ENCODE results near the gene SOAT1.
"Not testable (repeated sequence)": the region's sequence is repeated elsewhere in the genome, so short reads cannot be mapped to it uniquely, and the experiment has no call there.

SOAT1 gene

DNA sequence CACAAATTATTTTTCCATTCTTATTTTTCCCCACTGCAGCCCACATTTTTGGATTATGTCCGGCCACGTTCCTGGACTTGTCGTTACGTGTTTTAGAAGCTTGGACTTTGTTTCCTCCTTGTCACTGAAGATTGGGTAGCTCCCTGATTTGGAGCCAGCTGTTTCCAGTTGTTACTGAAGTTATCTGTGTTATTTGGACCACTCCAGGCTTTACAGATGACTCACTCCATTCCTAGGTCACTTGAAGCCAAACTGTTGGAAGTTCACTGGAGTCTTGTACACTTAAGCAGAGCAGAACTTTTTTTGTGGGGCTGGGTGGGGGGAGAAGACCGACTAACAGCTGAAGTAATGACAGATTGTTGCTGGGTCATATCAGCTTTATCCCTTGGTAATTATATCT, 59.9 kb downstream of the SOAT1 start:
- DNase-seq (ENCODE audit: low read depth), result no peak

DNA sequence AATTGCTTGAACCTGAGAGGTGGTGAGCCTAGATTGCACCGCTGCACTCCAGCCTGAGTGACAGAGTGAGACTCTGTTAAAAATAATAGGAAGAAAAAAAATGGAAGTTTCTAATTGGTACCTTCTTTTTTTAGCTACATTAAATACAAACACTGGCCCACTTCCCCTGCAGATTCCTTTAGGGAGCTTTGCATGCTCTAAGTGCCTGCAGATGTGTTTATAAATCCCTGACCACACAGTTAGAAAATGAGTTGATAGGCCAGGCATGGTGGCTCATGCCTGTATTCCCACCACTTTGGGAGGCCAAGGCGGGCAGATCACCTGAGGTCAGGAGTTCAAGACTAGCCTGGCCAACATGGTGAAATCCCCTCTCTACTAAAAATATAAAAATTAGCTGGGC, 68.0 kb downstream of the SOAT1 start:
- DNase-seq (ENCODE audit: low read depth), result not testable (repeated sequence)

DNA sequence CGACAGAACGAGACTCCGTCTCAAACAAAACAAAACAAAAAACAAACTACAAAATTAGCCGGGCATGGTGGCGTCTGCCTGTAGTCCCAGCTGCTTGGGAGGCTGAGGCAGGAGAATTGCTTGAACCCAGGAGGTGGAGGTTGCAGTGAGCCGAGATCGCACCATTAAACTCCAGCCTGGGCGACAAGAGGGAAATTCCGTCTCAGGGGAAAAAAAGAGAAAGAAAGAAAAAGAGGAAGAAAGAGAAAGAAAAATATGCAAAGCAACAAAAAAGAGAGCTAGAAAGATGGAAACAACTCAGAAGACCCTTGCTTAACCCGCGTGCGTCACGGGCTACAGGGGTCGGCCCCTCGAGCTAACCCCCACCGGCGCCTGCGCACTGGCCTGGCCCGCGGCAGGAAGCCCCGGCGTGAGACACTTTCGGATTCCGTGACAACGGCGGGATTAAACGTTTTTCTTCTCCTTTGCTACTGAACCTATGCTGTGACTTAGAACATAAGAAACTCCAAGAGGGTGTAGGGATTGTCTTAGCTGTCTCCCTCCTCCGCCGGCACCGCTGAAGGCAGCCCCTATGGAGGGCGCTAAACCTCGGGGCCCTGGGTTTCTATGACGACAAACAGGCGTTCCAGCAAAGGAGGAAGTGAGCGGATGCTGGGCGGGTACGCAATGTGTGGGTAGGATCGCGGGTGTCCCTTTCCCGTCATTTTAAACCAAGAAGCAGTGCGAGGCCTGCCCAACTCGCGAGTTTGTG, 71.9 kb downstream of the SOAT1 start, which contains the start of gene AXDND1:
Gene AXDND1 (plus strand): TSS at position 630 of the 751 bp plus-strand sequence. CDS start 539 bp downstream, outside the sequence.
- peak; percentile 81 for DNase-seq (ENCODE audit: low read depth)

DNA sequence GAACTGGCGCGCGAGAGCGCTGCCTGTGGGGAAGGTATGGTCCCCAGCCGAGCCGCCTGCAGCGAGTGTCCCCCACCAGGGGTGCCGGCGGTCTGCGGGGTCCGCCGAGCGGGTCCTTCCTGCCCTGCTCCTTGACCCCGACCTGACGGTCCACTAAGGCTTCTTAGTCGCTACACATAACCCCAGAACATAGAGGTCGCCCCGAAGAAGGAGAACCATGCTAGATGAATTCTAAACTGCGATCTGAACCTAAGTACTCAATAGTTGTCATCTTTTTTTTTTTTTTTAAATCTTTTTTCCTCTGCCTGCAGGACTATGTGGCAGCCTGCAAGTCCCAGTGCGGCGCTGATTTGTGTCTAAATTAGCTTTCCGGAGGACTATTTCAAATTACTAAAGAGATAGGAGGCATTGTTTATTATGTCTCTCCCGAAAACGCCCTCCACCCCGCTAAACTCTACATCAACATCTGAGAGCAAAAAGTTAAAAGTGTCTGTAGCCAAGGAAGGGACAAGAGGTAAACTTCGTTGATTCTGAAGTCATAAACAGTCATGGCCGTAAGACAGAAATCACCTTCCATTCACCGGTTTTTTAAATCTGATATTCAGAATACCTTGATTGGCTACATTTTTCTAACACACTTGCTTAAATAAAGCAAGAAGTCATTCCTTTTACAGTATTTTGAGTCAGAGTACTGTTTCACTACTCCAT, 72.7 kb downstream of the SOAT1 start:
- DNase-seq (ENCODE audit: low read depth), result no peak

DNA sequence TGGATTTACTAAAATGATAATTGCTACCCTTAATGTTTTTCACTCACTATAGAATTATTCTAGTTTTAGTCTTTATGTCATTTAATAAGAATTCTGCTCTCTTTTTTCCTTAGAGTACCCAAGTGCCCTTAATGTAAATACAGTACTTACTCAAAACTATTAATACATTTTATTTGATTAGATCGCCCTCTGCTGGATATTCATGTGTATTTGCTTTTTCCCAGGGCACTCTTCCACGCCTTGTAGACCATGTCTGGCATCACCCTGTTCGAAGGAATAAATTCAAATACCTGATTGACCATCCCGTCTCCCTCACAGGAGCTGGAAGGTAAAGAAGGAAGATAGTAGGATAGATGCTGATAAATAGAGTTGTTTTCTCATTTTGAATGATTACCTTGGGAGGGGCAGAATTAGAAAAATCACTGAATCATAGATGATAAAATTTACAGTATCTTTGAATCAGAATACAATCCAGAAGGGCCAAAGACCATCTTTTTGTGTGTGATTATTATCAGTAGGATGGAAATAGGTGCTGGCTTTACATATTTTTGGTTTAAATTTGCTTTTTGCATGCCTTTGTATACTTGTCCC, 76.2 kb downstream of the SOAT1 start:
- no peak for DNase-seq (ENCODE audit: low read depth)

DNA sequence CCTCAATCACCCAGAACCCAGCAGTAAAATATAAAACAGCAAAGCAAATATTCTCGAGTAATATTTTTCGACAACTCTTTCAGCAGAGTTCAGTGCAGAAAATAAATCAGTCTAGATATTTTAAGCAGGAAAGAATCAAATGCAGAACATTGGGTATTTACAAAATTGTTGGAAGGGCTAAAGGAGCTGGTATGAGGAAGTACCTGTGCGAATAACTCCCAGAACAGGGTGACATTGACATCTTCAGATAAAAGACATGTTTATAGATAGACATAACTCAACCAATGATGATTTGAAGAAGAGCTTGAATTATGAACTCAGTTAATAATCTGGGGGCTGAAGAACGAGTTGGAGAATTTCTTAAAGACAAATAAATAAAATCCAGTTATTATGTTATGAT, 78.6 kb downstream of the SOAT1 start:
- no peak for DNase-seq (ENCODE audit: low read depth)

DNA sequence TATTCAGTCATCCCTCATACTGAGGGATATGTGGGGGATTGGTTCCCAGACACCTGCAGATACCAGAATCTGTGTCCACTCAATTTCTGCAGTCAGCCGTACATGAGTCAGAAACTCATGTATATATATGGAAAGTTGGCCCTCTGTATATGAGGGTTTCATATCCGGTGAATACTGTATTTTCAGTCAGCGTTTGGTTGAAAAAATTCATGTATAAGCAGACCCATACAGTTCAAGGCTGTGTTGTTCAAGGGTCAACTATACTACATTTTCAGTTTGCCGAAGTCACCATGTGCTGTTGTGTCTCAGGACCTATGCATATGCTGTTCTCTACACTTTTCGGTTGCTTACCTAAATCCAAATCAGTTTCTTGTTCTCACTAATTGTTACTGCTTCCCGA, 82.6 kb downstream of the SOAT1 start:
- no peak for DNase-seq (ENCODE audit: low read depth)

DNA sequence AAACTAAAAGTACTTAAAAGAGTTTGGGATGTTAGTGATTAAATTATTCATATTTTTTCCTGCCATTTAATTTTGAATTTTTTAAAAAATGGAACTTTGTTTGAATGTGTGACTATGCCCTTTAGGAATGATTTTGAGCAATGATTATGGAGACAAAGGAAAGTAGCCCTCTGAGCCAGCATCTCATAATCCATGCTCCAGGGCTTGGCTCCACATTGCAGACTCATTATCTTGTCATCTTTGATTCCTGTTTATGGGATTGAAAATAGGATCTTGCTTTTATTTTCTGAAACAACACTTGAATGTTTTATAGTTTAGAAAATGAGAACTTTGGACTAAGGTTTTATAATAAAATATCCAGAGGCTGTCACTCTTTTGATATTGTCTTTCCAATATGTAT, 86.7 kb downstream of the SOAT1 start:
- DNase-seq (ENCODE audit: low read depth), result no peak

DNA sequence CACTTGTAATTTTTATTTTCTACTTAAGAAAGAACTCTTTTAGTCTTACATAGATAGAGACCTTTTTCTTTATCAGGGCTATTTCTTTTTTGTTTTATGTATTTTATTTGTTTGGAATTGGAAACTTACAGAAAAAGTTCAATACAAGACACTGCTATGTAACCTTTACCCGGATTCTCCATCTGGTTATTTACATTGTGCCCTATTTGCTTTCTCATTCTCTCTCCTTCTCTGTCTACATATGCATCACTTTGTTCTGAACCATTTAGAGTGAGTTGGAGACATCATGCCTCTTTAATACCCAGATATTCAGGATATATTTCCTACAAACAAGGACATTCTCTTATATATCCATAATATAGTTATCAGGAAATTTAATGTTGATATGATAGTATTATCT, 90.4 kb downstream of the SOAT1 start:
- no peak for DNase-seq (ENCODE audit: low read depth)

DNA sequence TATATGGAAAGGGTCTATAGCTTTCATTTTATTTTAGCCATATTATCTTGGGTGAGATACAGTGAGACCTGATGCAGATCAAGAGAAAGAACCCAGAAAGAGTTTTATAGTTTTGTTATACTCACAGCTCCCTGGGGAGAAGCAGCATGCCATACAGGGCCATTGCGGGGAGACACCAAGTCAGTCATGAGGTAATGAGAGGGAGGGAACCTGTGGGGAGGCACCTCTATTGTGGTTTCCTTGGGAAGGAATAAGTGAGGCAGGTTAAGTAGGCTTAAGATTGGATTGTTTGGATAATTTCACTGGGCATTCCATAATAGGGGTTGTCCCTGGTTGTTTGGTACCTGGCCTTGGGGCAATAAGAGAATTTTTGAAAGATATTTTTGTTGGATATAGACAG, 91.9 kb downstream of the SOAT1 start:
- DNase-seq (ENCODE audit: low read depth), result no peak

DNA sequence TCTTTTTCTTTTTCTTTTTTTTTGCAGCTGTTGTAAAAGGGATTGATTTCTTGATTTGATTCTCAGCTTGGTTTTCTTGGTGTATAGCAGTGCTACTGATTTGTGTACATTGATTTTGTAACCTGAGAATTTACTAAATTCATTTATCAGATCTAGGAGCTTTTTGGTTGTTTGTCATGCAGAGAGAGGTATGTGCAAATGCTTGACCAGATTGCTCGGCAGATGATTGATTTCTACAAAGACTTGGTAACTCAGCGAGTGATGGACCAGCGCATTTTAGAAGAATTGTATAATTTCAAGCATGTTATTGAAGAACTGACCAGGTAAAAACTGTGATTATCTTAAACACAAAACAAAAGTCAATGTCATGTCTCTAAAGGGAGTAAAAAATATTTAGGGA, 100.1 kb downstream of the SOAT1 start:
- no peak for DNase-seq (ENCODE audit: low read depth)

DNA sequence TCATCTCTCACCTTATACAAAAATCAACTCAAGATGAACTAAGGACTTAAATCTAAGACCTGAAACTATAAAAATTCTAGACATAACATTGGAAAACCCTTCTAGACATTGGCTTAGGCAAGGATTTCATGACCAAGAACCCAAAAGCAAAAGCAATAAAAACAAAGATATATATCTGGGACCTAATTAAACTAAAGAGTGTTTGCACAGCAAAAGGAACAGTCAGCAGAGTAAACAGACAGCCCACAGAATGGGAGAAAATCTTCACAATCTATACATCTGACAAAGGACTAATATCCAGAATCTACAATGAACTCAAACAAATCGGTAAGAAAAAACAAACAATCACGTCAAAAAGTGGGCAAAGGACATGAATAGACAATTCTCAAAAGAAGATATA, 105.8 kb downstream of the SOAT1 start:
- DNase-seq (ENCODE audit: low read depth), result not testable (repeated sequence)
